CD4-positive, alpha-beta T cell treated with Interferon gamma for 1 hour (primary cell): ENCODE data around the gene CDS1.
"Not testable (repeated sequence)": the region's sequence is repeated elsewhere in the genome, so short reads cannot be mapped to it uniquely, and the experiment has no call there.

ENCODE experiments used
- DNase-seq: peaks from one replicate; pipeline ENCODE4 v3.0.0-alpha.2; 2020

The CDS1 gene

GRCh38 chr4:84614891-84615290, 32.0 kb downstream of the CDS1 start:
- DNase-seq = no peak

- no peak for DNase-seq
Observed at GRCh38 chr4:84615355-84615754, 32.4 kb downstream of the CDS1 start.

- DNase-seq = no peak
Observed at GRCh38 chr4:84622959-84623358, 40.0 kb downstream of the CDS1 start.

GRCh38 chr4:84623661-84624060, 40.7 kb downstream of the CDS1 start:
- DNase-seq = no peak

- no peak for DNase-seq
Observed at GRCh38 chr4:84626673-84627072, 43.7 kb downstream of the CDS1 start.

GRCh38 chr4:84631573-84631972, 48.6 kb downstream of the CDS1 start:
- no peak for DNase-seq

GRCh38 chr4:84632092-84632491, 49.2 kb downstream of the CDS1 start:
- DNase-seq = no peak

GRCh38 chr4:84634961-84635360, 52.0 kb downstream of the CDS1 start:
- no peak for DNase-seq

- no peak for DNase-seq
Observed at GRCh38 chr4:84638092-84638491, 55.2 kb downstream of the CDS1 start.

GRCh38 chr4:84639145-84639544, 56.2 kb downstream of the CDS1 start:
- no peak for DNase-seq

- no peak for DNase-seq
Observed at GRCh38 chr4:84644087-84644486, 61.2 kb downstream of the CDS1 start.

GRCh38 chr4:84647312-84647884, 64.5 kb downstream of the CDS1 start:
- DNase-seq = no peak

GRCh38 chr4:84648178-84648577, 65.3 kb downstream of the CDS1 start:
- DNase-seq = no peak

- DNase-seq = no peak
Observed at GRCh38 chr4:84648863-84649647, 66.1 kb downstream of the CDS1 start.

GRCh38 chr4:84651499-84651898, 68.6 kb downstream of the CDS1 start:
- no peak for DNase-seq

- DNase-seq = no peak
Observed at GRCh38 chr4:84652478-84652877, 69.6 kb downstream of the CDS1 start.

GRCh38 chr4:84660606-84661005, 77.7 kb downstream of the CDS1 start:
- no peak for DNase-seq

- DNase-seq = no peak
Observed at GRCh38 chr4:84661191-84661939, 78.4 kb downstream of the CDS1 start.

- DNase-seq = not testable (repeated sequence)
Observed at GRCh38 chr4:84664767-84665166, 81.8 kb downstream of the CDS1 start.

- no peak for DNase-seq
Observed at GRCh38 chr4:84666439-84666838, 83.5 kb downstream of the CDS1 start.

- DNase-seq = no peak
Observed at GRCh38 chr4:84669201-84669600, 86.3 kb downstream of the CDS1 start.

GRCh38 chr4:84672177-84672576, 89.2 kb downstream of the CDS1 start:
- no peak for DNase-seq

GRCh38 chr4:84673475-84674240, 90.7 kb downstream of the CDS1 start:
- no peak for DNase-seq
